Aorta (tissue), 5 donors: ENCODE data around the gene SGCA. TPM values are rescaled to one million over a fixed set of nuclear protein-coding genes. Genes with fewer than 3 reads are reported as not detected.

Experiments
- ATAC-seq: fragments of 200-7000 bp; cut with Tn5 transposase; one replicate; pipeline ENCODE4 v1.9.1; 2022; ENCODE audit warnings: moderate library complexity; ENCODE audit not compliant: low FRiP score
- DNase-seq, 2 donors: peaks; one replicate each; pipeline ENCODE4 v3.0.0-alpha.2; 2020
- H3K27ac ChIP-seq, 2 donors: one replicate each; pipeline ENCODE4 v1.5.1; 2013; ENCODE audit warnings: low read length in 2 of 2, mild to moderate bottlenecking in 2 of 2, moderate library complexity in 2 of 2, control low read depth in 1 of 2, inconsistent platforms in 1 of 2, low read depth in 1 of 2
- H3K27me3 ChIP-seq, 2 donors: one replicate each; pipeline ENCODE4 v1.6.1; 2013; ENCODE audit warnings: control low read depth in 1 of 2, low read length in 1 of 2, mild to moderate bottlenecking in 1 of 2, moderate library complexity in 1 of 2; ENCODE audit not compliant: insufficient read depth in 2 of 2, control insufficient read depth in 1 of 2
- H3K36me3 ChIP-seq, 2 donors: one replicate each; pipeline ENCODE4 v1.6.1; 2013; ENCODE audit warnings: control low read depth in 1 of 2, low read length in 1 of 2, mild to moderate bottlenecking in 1 of 2; ENCODE audit not compliant: insufficient read depth in 2 of 2, control insufficient read depth in 1 of 2
- H3K4me1 ChIP-seq, 2 donors: one replicate each; pipeline ENCODE4 v1.6.1; 2013; ENCODE audit warnings: low read length in 2 of 2, control low read depth in 1 of 2, mild to moderate bottlenecking in 1 of 2, moderate library complexity in 1 of 2; ENCODE audit not compliant: insufficient read depth in 2 of 2, control insufficient read depth in 1 of 2
- H3K4me3 ChIP-seq, 2 donors: one replicate each; pipeline ENCODE4 v1.5.1; 2013; ENCODE audit warnings: low read length in 2 of 2, control low read depth in 1 of 2, mild to moderate bottlenecking in 1 of 2
- H3K9me3 ChIP-seq: one replicate; pipeline ENCODE4 v1.6.1; 2013; ENCODE audit warnings: mild to moderate bottlenecking, low read length; ENCODE audit not compliant: control insufficient read depth
- WGBS, 2 donors: extraction: QIAGEN DNeasy Blood & Tissue Kit; methylation state at CpG; one replicate each; pipeline ENCODE4 v1.1.7; 2013; 5-methylcytosine and 5-hydroxymethylcytosine counted together
- intact Hi-C, 2 donors: fragments of 100-400 bp; cut with DNase I; formaldehyde crosslinking; loops; one replicate each; pipeline versions ENCODE4 v1.14.2 to v1.15.0; 2022
- polyA plus RNA-seq, 2 donors: library from polyadenylated mRNA; stranded (reverse); fragments of 200-250 nt; gene quantifications; one replicate each; pipeline ENCODE4 v1.2.3, GENCODE V29; 2013
- total RNA-seq, 2 donors: library from RNA; stranded (reverse); fragmentation: NEBNext Ultra II Directional; extraction: Animal tissue kit (Norgen Biotek cat#: 25700); gene quantifications; one replicate each; pipeline ENCODE4 v1.2.1, GENCODE V29; 2021
- donor health status: healthy with polysubstance abuse.
- donor health status: Bipolar disorder and iron deficiency.
- donor health status: DM: no; HTN: no; CAD: no.
- donor health status: DM: no; HTN: no; CAD: no.
- donor health status: DM: yes; HTN: yes; CAD: no.

SGCA gene
- total and polyA plus RNA-seq, 4 donors: 86.4 to 198 (median 92.2) TPM

- peak overlapping the region in 1 of 2 donors; percentile 6 for H3K27ac ChIP-seq
- no peak overlapping the region for H3K4me3 ChIP-seq
- peaks cover 0 to 8% of the 10 kb centered on the region in 2 donors for H3K36me3 ChIP-seq
- DNase-seq: no peak
- no peaks in the 10 kb centered on the region for H3K9me3 ChIP-seq
- 61 to 64% methylated on average over 8 of the region's 8 CpGs for WGBS, 2 donors
- H3K27me3 ChIP-seq: no peaks in the 10 kb centered on the region
- intact Hi-C loops: loop anchor here in 1 of 2 donors (10.0 kb wide), 1 partner anchor 46 kb away; no protein-coding TSS in a partner anchor
- H3K4me1 ChIP-seq: no peaks in the 10 kb centered on the region
- no peak for ATAC-seq
Measured at GRCh38 chr17:50190603-50191358, 25.0 kb downstream of the SGCA start.

GRCh38 chr17:50191359-50192143 is 25.7 kb downstream of the SGCA start:
- Histone ChIP-seq H3K4me1 (no peaks in the 10 kb centered on the region), H3K27me3 (no peaks in the 10 kb centered on the region), H3K27ac (peak overlapping the region in 1 of 2 donors; percentile 4), H3K4me3 (no peak overlapping the region), H3K36me3 (peaks cover 5 to 9% of the 10 kb centered on the region in 2 donors), H3K9me3 (no peaks in the 10 kb centered on the region)
- DNase-seq: no peak
- 46 to 47% methylated on average over 21 of the region's 21 CpGs for WGBS, 2 donors
- ATAC-seq: no peak
- intact Hi-C loops: loop anchor here in 1 of 2 donors (10.0 kb wide), 1 partner anchor 47 kb away; no protein-coding TSS in a partner anchor

- WGBS, 2 donors: 63 to 67% methylated on average over 4 of the region's 4 CpGs
- ATAC-seq: no peak
- intact Hi-C loops: loop anchor here in 1 of 2 donors (10.0 kb wide), 1 partner anchor 47 kb away; no protein-coding TSS in a partner anchor
- no peaks in the 10 kb centered on the region for H3K9me3 ChIP-seq
- H3K27me3 ChIP-seq: no peaks in the 10 kb centered on the region
- H3K36me3 ChIP-seq: peaks cover 5 to 10% of the 10 kb centered on the region in 2 donors
- DNase-seq: no peak
- no peaks in the 10 kb centered on the region for H3K4me1 ChIP-seq
- no peak overlapping the region for H3K4me3 ChIP-seq
- peak overlapping the region in 1 of 2 donors; percentile 4 for H3K27ac ChIP-seq
Measured at GRCh38 chr17:50192144-50192617, 26.4 kb downstream of the SGCA start.

GRCh38 chr17:50192618-50193291 is 26.9 kb downstream of the SGCA start:
- peaks cover 10 to 12% of the 10 kb centered on the region in 2 donors for H3K36me3 ChIP-seq
- DNase-seq: no peak
- WGBS, 2 donors: 74 to 76% methylated on average over 16 of the region's 16 CpGs
- no peak overlapping the region for H3K4me3 ChIP-seq
- ATAC-seq: no peak
- no peaks in the 10 kb centered on the region for H3K4me1 ChIP-seq
- H3K27me3 ChIP-seq: no peaks in the 10 kb centered on the region
- intact Hi-C loops: loop anchor here in 1 of 2 donors (10.0 kb wide), 1 partner anchor 48 kb away; no protein-coding TSS in a partner anchor
- H3K27ac ChIP-seq: no peak overlapping the region
- no peaks in the 10 kb centered on the region for H3K9me3 ChIP-seq

- 57 to 60% methylated on average over 24 to 25 of the region's 25 CpGs for WGBS, 2 donors
- no peaks in the 10 kb centered on the region for H3K4me1 ChIP-seq
- H3K36me3 ChIP-seq: peaks cover 10 to 12% of the 10 kb centered on the region in 2 donors
- DNase-seq: peak; percentile 44 to 64
- no peak overlapping the region for H3K4me3 ChIP-seq
- no peak for ATAC-seq
- H3K9me3 ChIP-seq: no peaks in the 10 kb centered on the region
- H3K27me3 ChIP-seq: no peaks in the 10 kb centered on the region
- H3K27ac ChIP-seq: peak overlapping the region in 1 of 2 donors; percentile 37
- intact Hi-C loops: loop anchor here in 1 of 2 donors (10.0 kb wide), 1 partner anchor 50 kb away; no protein-coding TSS in a partner anchor
Measured at GRCh38 chr17:50194140-50194933, 28.5 kb downstream of the SGCA start.

GRCh38 chr17:50194934-50195865 is 29.4 kb downstream of the SGCA start:
- H3K4me3 ChIP-seq: no peak overlapping the region
- H3K9me3 ChIP-seq: no peaks in the 10 kb centered on the region
- ATAC-seq: no peak
- no peaks in the 10 kb centered on the region for H3K27me3 ChIP-seq
- intact Hi-C loops: loop anchor here in 1 of 2 donors (5.0 to 10.0 kb wide), 2 partner anchors 50 to 83 kb away; no protein-coding TSS in a partner anchor
- H3K27ac ChIP-seq: peak overlapping the region in 1 of 2 donors; percentile 37
- peaks cover 10% of the 10 kb centered on the region in 2 donors for H3K36me3 ChIP-seq
- H3K4me1 ChIP-seq: no peaks in the 10 kb centered on the region
- DNase-seq: peak; percentile 49 to 73
- 51 to 59% methylated on average over 17 of the region's 17 CpGs for WGBS, 2 donors

GRCh38 chr17:50196036-50196435 is 30.2 kb downstream of the SGCA start:
- no peak for ATAC-seq
- Histone ChIP-seq H3K9me3 (no peaks in the 10 kb centered on the region), H3K4me3 (no peak overlapping the region), H3K27me3 (no peaks in the 10 kb centered on the region), H3K36me3 (peaks cover 10% of the 10 kb centered on the region in 2 donors), H3K4me1 (no peaks in the 10 kb centered on the region), H3K27ac (peak overlapping the region; percentile 38 to 54)
- WGBS, 2 donors: 54 to 57% methylated on average over 5 of the region's 5 CpGs
- intact Hi-C loops: loop anchor here in 1 of 2 donors (5.0 to 10.0 kb wide), 2 partner anchors 51 to 84 kb away; no protein-coding TSS in a partner anchor
- DNase-seq: peak; percentile 41 to 65
